ENCODE results near the gene CSF3R. TPM values are rescaled to one million over a fixed set of nuclear protein-coding genes. Genes with fewer than 3 reads are reported as not detected.
"Not testable (repeated sequence)": the region's sequence is repeated elsewhere in the genome, so short reads cannot be mapped to it uniquely, and the experiment has no call there.

CSF3R gene
- total RNA-seq, 2 experiments from 2014 or later = 3.7 to 4.1 TPM

DNA sequence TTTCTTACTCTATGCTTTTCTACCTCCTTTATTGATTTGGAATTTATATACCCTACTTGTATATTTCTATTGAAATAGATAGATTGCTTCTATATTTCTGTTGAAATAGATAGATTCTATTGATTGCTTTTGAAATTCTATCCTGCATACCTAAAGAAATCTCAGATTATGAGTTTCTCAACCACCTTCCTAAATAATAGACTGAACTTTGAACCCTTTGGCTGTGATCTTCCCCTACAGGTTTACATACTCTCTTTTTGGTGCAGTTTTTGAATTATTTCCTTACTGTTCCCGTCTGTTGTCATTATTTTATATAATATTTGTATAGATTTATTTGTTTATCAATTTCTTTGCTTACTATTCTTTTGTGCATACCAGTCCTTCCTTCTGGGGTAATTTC is 20.4 kb upstream of the CSF3R start:
- intact Hi-C loops (cut with DNase I, micrococcal nuclease) = no loop called here

GRCh38 chr1:36502616-36503015 is 19.9 kb upstream of the CSF3R start:
- Mint-ChIP-seq H3K9me3 (no peaks in the 10 kb centered on the region), H3K36me3 (ENCODE audit: low read depth) (no peaks in the 10 kb centered on the region), H3K27me3 (peaks cover 24% of the 10 kb centered on the region), H3K4me3 (no peak overlapping the region), H3K4me1 (ENCODE audit: low read depth) (no peaks in the 10 kb centered on the region), H3K27ac (no peak overlapping the region)
- DNase-seq = no peak
- no peaks in the 10 kb centered on the region for H3K4me1 ChIP-seq (ENCODE audit: insufficient read depth, low read length)
- ChIA-PET CTCF (no interaction called here), POLR2A (no interaction called here)
- no peak overlapping the region for H3K4me3 ChIP-seq (ENCODE audit: low read length)
- intact Hi-C loops (cut with DNase I, micrococcal nuclease) = no loop called here
- H3K27me3 ChIP-seq (ENCODE audit: control insufficient read depth in 1 of 2, insufficient read depth in 2 of 2, low read length in 2 of 2) = peaks cover 0 to 7% of the 10 kb centered on the region in 2 experiments
- no peak overlapping the region for H3K27ac ChIP-seq (ENCODE audit: low read depth in 1 of 2, low read length in 2 of 2)
- no peaks in the 10 kb centered on the region for H3K36me3 ChIP-seq (ENCODE audit: insufficient read depth, low read length)
- ATAC-seq (ENCODE audit: poor library complexity) = no peak
- TF ChIP-seq CTCF (IDR thresholded peaks at IDR 0.05) = no peak
- H3K9me3 ChIP-seq (ENCODE audit: control insufficient read depth in 1 of 2, insufficient read depth in 1 of 2, low read length in 2 of 2) = no peaks in the 10 kb centered on the region

More for the DNA sequence above, 20.4 kb upstream of the CSF3R start:
- peaks cover 26% of the 10 kb centered on the region for H3K27me3 Mint-ChIP-seq
- Histone ChIP-seq H3K4me1 (ENCODE audit: insufficient read depth, low read length) (no peaks in the 10 kb centered on the region), H3K27ac (ENCODE audit: low read depth in 1 of 2, low read length in 2 of 2) (no peak overlapping the region), H3K9me3 (ENCODE audit: control insufficient read depth in 1 of 2, insufficient read depth in 1 of 2, low read length in 2 of 2) (no peaks in the 10 kb centered on the region), H3K36me3 (ENCODE audit: insufficient read depth, low read length) (no peaks in the 10 kb centered on the region), H3K4me3 (ENCODE audit: low read length) (no peak overlapping the region), H3K27me3 (ENCODE audit: control insufficient read depth in 1 of 2, insufficient read depth in 2 of 2, low read length in 2 of 2) (peaks cover 0 to 7% of the 10 kb centered on the region in 2 experiments)
- no peaks in the 10 kb centered on the region for H3K36me3 Mint-ChIP-seq (ENCODE audit: low read depth)
- no peaks in the 10 kb centered on the region for H3K4me1 Mint-ChIP-seq (ENCODE audit: low read depth)
- CTCF ChIA-PET = no interaction called here
- no peak for TF ChIP-seq CTCF (IDR thresholded peaks at IDR 0.05)
- POLR2A ChIA-PET = no interaction called here
- DNase-seq = no peak
- H3K9me3 Mint-ChIP-seq = no peaks in the 10 kb centered on the region
- no peak for ATAC-seq (ENCODE audit: poor library complexity)
- no peak overlapping the region for H3K27ac Mint-ChIP-seq
- H3K4me3 Mint-ChIP-seq = no peak overlapping the region

GRCh38 chr1:36501911-36502310 is 19.2 kb upstream of the CSF3R start:
- POLR2A ChIA-PET; intact Hi-C loops (cut with DNase I, micrococcal nuclease); CTCF ChIA-PET: not testable (repeated sequence)

DNA sequence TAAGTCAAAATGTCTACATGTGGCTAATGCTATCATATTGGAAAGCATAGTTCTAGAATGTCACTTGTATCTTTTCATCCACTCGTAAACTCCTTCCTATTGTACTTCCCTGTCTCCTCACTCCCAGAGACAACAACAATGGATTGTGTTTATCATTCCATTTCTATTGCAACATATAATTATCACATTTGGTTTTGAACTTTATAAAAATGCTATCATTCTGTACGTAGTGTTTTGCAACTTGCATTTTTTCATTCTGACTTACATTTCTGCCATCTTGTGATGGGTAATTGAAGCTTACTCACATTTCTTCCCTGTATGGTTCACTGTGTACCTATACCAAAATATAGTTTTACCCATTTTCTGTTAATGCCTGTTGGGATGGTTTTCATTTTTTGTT is 14.5 kb upstream of the CSF3R start:
- DNase-seq (no peak), ATAC-seq (ENCODE audit: poor library complexity) (no peak)
- Histone ChIP-seq H3K27me3 (ENCODE audit: control insufficient read depth in 1 of 2, insufficient read depth in 2 of 2, low read length in 2 of 2) (no peaks in the 10 kb centered on the region), H3K4me1 (ENCODE audit: insufficient read depth, low read length) (no peaks in the 10 kb centered on the region), H3K4me3 (ENCODE audit: low read length) (no peak overlapping the region), H3K9me3 (ENCODE audit: control insufficient read depth in 1 of 2, insufficient read depth in 1 of 2, low read length in 2 of 2) (no peaks in the 10 kb centered on the region), H3K36me3 (ENCODE audit: insufficient read depth, low read length) (no peaks in the 10 kb centered on the region), H3K27ac (ENCODE audit: low read depth in 1 of 2, low read length in 2 of 2) (no peak overlapping the region)
- intact Hi-C loops (cut with DNase I, micrococcal nuclease) = no loop called here
- no peaks in the 10 kb centered on the region for H3K9me3 Mint-ChIP-seq
- ChIA-PET POLR2A (no interaction called here), CTCF (no interaction called here)
- H3K36me3 Mint-ChIP-seq (ENCODE audit: low read depth) = no peaks in the 10 kb centered on the region
- peaks cover 6% of the 10 kb centered on the region for H3K27me3 Mint-ChIP-seq
- no peaks in the 10 kb centered on the region for H3K4me1 Mint-ChIP-seq (ENCODE audit: low read depth)
- H3K27ac Mint-ChIP-seq = no peak overlapping the region
- no peak for TF ChIP-seq CTCF (IDR thresholded peaks at IDR 0.05)
- no peak overlapping the region for H3K4me3 Mint-ChIP-seq

More at GRCh38 chr1:36501911-36502310, 19.2 kb upstream of the CSF3R start:
- not testable (repeated sequence) for ATAC-seq (ENCODE audit: poor library complexity); H3K4me1 ChIP-seq (ENCODE audit: insufficient read depth, low read length); H3K27ac ChIP-seq (ENCODE audit: low read depth in 1 of 2, low read length in 2 of 2); H3K4me1 Mint-ChIP-seq (ENCODE audit: low read depth); H3K27me3 ChIP-seq (ENCODE audit: control insufficient read depth in 1 of 2, insufficient read depth in 2 of 2, low read length in 2 of 2); H3K9me3 Mint-ChIP-seq; H3K27ac Mint-ChIP-seq; H3K36me3 Mint-ChIP-seq (ENCODE audit: low read depth); DNase-seq; H3K9me3 ChIP-seq (ENCODE audit: control insufficient read depth in 1 of 2, insufficient read depth in 1 of 2, low read length in 2 of 2); H3K4me3 ChIP-seq (ENCODE audit: low read length); H3K4me3 Mint-ChIP-seq; H3K36me3 ChIP-seq (ENCODE audit: insufficient read depth, low read length)
- peaks cover 20% of the 10 kb centered on the region for H3K27me3 Mint-ChIP-seq

Data from CD4-positive, alpha-beta T cell (primary cell).